ENCODE results near the gene LGALS12.
"Not testable (repeated sequence)": the region's sequence is repeated elsewhere in the genome, so short reads cannot be mapped to it uniquely, and the experiment has no call there.

LGALS12 gene

DNA sequence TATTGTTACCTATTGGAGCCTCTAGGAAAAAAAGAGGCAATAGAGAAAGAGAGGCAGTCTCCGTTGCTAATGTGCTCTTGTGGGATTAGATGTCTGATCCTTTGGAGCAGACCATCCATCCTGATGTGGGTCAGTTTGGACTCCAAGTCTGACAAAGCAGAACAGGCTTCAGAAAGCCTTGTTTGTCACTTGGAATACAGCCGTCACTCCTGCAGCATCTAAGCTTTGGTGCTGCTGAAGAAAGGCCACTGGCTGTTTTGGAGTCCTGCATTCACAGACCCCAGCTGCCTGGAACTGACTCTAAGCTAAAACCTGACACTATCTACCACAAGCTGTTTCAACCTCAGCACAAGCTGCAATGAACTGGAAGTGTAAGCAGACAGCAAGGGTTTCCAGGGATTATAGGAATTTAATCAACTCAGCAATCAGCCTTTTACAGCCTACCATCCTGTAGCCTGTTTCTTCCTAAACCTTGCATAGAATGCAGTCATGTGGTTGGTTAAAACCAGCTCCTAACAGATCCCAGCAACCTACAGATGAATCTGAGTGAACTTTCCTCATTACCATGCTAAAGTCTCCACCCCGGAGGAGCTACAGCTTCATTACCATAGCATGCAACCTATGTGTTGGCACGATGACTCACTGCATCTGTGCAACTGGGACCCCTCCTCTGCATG lies 27.1 kb downstream of the LGALS12 start:
- TF ChIP-seq POLR2A (IDR thresholded peaks at IDR 0.05; ENCODE audit: low read depth, low read length): no peak
- no peak for FAIRE-seq

DNA sequence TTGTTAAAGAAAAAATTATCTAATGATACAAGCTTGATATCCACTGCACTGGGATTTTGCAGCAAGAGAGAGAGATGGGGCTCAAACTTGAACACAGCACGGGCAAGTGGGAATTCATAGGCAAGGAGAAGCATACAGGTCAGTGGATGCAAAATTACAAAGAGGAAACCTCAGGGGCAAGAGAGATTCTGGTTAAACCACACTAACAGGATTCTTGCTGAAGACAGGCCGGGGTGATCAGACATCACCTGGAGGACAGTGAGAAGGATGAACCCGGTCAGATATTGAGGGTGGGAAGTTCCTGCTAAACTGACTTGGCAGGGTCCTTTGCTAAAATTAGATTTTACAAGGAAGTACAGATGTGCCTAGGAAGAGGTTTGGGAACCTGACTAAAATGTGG lies 28.2 kb downstream of the LGALS12 start:
- FAIRE-seq (no peak), DNase-seq (ENCODE audit: insufficient read length, low spot score) (no peak)
- no peak for TF ChIP-seq POLR2A (IDR thresholded peaks at IDR 0.05; ENCODE audit: low read depth, low read length)

More for the DNA sequence above, 27.1 kb downstream of the LGALS12 start:
- no peak for DNase-seq (ENCODE audit: insufficient read length, low spot score)

DNA sequence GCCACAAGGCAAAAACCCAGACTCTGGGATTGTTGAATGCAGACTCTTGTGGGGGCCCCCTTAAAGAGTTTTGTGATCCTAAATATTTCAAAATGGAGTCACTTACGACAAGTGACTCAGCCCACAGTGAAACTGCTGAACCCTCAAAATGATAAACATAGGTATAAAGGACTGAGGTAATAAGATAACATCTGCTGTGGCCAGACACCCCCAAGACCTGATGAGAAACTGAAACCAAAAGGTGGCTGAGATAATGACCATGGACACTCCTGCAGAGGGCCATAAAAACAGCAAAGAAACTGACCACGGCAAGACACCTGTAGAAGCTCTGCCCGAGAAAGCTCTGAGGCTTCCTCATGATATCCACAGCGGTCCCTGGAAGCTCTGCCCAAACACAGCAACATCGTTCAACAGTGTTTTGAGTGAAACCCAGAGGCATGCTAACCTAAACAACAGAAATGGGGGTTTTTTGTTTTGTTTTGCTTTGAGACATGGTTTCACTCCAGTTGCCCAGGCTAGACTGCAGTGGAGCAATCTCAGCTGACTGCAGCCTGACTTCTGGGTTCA lies 29.1 kb downstream of the LGALS12 start:
- FAIRE-seq (no peak), DNase-seq (ENCODE audit: insufficient read length, low spot score) (no peak)
- TF ChIP-seq POLR2A (IDR thresholded peaks at IDR 0.05; ENCODE audit: low read depth, low read length): no peak

DNA sequence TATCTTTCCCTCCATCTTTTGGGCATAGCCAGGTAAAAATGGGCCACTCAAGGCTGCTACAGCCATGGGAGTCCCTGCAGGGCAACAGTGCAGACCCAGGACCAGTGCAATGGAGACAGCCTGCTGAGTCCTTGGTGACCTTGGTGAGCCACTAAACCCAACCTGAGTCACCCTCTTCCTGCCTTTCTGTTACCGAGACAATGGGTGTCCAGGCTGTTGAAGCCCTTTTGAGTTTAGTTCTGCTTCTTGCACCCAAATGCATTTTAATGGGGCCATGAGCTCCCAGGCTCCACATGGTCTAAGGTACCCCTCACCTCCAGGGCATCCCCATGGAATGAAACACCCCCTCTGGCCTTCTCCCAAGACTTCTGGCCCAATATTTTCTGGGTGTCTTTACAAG lies 29.9 kb downstream of the LGALS12 start:
- DNase-seq (ENCODE audit: insufficient read length, low spot score) (peak; percentile 33), FAIRE-seq (no peak)
- no peak for TF ChIP-seq POLR2A (IDR thresholded peaks at IDR 0.05; ENCODE audit: low read depth, low read length)

DNA sequence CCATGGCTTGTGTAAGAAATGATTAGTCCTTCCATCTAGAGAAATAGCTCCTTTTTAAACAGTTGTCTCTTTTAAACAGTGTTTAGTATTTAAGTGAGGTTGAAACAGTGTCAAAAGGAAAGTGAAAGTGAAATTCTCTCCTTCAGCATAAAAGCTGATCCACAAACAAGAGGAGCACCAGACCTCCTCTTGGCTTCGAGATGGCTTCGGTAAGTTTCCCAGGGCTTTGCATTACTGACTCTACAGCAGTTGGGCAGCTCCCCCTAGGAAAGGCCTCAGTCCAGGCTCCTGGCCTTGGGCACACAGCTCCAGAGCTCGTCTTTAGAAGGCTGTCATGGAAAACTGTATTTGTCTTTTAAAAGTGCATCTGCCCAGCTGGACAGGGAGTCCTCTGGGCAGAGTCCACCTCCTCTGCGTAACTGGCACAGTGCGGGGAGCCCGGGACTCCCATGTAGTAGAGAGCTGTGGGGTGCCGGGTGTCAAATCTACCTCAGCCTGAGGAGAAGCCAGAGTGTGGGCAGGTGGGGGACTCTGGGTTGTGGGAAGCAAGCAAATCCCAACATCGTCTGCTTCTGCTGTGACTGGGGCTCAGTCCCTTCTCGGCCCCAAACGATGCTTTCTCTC lies 30.9 kb downstream of the LGALS12 start, which contains the start of gene PLAAT4:
PLAAT4 (plus strand) TSS at position 140 of the 624 bp plus-strand sequence; CDS start at position 201, 61 bp downstream.
- FAIRE-seq: no peak
- TF ChIP-seq POLR2A (IDR thresholded peaks at IDR 0.05; ENCODE audit: low read depth, low read length): no peak
- DNase-seq (ENCODE audit: insufficient read length, low spot score): peak; percentile 19

DNA sequence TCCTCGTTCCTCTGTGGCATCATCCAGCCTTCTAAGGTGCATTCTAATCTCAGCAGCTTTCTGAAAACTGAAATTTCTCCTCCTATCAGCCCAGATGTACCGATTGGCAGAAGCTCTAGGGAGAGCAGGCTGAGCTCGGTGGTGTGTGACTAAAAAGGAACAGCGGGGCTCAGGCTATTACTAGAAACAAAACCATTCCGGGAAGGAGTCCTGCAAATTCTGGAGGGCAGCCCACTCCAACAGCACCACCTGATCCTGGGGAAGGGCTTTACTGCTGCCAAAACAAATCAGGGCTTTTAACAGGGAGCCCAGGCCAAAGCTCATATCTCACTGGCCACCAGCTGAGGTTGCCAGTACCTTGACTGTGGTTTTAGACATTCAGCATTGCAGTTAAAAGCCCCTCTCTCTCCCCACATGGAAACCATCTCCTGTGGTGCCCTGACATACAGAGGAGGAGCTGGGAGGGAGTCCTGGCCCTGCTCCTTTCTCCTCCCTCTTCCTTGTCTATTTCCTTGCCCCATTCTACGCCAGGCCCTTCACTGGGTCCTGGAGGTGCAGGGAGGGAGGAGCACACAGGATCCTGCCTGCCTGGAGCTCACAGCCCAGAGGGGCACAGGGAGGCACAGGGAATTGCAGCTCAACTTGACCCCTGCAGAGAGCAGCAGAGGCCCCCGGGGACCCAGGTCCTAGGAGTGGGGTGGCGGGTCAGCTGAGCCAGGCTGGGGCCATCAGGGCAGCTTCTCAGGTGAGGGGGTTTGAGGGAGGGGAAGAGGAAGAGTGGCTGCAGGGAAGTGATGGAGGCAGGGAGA lies 31.6 kb downstream of the LGALS12 start:
- DNase-seq (ENCODE audit: insufficient read length, low spot score) (no peak), FAIRE-seq (no peak)
- no peak for TF ChIP-seq POLR2A (IDR thresholded peaks at IDR 0.05; ENCODE audit: low read depth, low read length)

DNA sequence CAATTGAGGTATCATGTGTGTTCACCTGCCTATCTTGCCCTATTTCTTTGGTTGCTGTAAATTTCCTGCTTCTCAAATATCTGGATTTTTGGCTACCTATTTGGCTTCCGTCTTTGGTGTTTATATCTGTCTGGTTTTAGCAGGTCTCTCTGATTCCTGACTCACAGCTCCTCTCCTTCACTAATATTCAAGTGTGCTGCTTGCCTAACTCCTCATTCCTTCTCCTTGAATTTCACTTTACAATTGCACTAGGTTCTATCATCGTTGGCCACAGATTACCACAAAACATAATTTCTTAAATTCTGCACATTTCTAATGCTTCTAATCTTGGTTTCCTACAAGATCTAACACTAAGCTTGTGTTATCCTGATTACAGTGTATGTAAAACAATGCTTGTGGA lies 36.6 kb downstream of the LGALS12 start:
- FAIRE-seq; DNase-seq (ENCODE audit: insufficient read length, low spot score): not testable (repeated sequence)

DNA sequence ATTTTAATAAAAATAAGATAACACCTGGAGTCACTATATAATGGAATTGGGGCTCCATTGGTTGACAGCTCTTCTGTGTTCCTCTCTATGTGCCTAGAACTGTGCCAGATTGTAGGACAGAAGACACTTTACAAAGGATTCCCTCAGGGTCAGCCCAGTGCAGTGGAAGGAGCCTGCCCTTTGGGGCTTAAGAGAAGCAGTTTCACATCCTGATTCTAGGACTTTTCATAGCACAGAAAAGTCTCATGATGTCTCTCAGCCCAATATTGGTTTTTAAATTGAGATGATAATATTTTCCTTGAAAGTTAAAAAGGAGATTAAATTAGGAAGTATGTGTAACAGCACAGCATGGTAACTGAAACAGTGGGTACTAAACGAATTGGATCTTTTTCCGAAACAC lies 37.8 kb downstream of the LGALS12 start:
- FAIRE-seq (no peak), DNase-seq (ENCODE audit: insufficient read length, low spot score) (no peak)
- no peak for TF ChIP-seq POLR2A (IDR thresholded peaks at IDR 0.05; ENCODE audit: low read depth, low read length)

DNA sequence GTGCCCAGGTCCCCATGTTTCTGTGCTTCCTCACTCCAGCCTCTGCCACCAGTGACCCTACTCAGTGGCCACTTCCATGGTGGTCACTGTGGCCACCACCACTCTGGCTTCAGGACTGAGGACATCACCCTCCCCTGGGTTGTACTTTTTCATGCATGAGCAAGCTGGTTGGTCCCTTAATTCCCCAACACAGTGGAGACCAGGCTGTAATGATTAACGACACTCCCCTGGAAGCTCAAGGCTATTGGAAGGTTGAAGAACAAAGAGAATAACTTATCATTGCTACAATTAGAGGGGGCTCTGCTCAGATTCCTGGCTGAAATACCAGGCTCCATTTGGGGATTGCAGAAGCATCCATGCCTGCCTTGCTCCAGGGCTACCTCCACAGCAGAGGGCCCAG lies 41.2 kb downstream of the LGALS12 start:
- DNase-seq (ENCODE audit: insufficient read length, low spot score) (no peak), FAIRE-seq (no peak)
- TF ChIP-seq POLR2A (IDR thresholded peaks at IDR 0.05; ENCODE audit: low read depth, low read length): no peak

DNA sequence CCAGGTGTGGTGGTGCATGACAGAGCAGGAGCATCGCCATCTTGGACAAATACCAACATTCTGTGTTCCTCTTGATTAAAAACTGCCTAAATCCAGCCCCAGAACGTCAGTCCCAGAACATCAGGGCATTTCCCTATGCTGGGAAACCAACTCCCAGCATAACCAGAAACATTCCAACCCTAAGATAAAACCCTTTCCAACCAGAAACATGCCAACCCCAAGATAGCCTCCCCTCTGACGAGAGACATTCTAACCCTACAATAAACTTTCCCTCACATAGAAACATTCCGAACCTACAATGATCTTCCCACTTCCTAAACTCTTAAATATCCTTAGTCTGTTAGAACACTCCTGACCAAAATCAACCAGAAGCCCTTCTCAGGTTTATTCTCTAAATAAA lies 42.3 kb downstream of the LGALS12 start:
- DNase-seq (ENCODE audit: insufficient read length, low spot score) (no peak), FAIRE-seq (no peak)
- no peak for TF ChIP-seq POLR2A (IDR thresholded peaks at IDR 0.05; ENCODE audit: low read depth, low read length)

DNA sequence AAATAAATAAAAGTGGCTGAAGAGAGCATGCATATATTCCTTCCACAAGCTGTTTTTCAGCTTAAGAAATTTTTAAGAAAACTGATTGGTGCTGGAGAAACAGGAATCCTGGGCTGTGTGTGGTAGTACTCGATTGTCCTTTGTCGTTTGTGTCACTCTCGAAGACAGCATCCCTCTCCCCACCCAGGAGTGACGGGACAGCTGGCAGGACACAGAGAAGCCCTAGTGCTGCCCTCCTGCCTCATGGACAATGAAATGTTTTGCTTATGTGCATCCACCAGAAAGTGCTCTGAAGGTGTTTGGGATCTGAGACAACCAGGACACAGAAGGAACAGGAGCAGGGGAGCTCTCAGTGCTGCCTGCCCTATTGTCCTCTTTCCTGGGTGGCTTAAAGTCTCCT lies 43.5 kb downstream of the LGALS12 start:
- DNase-seq (ENCODE audit: insufficient read length, low spot score) (no peak), FAIRE-seq (no peak)
- TF ChIP-seq POLR2A (IDR thresholded peaks at IDR 0.05; ENCODE audit: low read depth, low read length): no peak

DNA sequence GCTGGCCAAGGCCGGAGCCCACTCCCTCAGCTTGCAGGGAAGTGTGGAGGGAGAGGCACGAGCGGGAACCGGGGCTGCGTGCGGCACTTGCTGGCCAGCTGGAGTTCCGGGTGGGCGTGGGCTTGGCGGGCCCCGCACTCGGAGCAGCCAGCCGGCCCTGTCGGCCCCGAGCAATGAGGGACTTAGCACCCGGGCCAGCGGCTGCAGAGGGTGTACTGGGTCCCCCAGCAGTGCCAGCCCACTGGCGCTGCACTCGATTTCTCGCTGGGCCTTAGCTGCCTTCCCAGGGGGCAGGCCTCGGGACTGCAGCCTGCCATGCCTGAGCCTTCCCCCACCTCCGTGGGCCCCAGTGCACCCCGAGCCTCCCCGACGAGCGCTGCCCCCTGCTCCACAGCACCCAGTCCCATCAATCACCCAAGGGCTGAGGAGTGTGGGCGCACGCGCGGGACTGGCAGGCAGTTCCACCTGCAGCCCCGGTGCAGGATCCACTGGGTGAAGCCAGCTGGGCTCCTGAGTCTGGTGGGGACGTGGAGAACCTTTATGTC lies 44.3 kb downstream of the LGALS12 start:
- not testable (repeated sequence) for DNase-seq (ENCODE audit: insufficient read length, low spot score); FAIRE-seq

DNA sequence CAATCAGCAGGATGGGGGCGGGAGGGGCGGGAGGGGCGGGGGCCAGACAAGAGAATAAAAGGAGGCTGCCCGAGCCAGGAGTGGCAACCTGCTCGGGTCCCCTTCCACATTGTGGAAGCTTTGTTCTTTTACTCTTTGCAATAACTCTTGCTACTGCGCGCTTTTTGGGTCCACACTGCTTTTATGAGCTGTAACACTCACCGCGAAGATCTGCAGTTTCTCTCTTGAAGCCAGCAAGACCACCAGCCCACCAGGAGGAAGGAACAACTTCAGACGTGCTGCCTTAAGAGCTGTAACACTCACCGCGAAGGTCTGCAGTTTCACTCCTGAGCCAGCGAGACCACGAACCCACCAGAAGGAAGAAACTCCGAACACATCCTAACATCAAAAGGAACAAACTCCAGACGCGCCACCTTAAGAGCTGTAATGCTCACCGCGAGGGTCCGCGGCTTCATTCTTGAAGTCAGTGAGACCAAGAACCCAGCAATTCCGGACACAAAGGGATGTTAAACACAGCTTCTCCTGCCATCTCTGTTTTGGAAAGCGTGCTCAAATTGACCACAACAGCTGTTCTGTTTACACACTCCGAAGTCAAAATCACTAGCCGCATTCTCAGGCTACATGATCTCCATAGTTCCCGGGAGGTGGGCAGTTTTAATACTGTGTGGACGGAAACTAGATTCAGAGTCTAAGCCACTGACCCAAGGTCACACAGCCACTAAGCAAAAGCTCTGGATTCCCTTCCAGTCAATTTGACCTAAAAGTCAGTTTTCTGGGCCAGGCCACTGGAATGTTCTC lies 45.4 kb downstream of the LGALS12 start:
- no peak for DNase-seq (ENCODE audit: insufficient read length, low spot score)
- FAIRE-seq: no peak
- no peak for TF ChIP-seq POLR2A (IDR thresholded peaks at IDR 0.05; ENCODE audit: low read depth, low read length)
